CD4-positive, alpha-beta T cell treated with Interleukin-15 for 4 hours (primary cell): ENCODE results near the gene ITGB5.
"Not testable (repeated sequence)": the region's sequence is repeated elsewhere in the genome, so short reads cannot be mapped to it uniquely, and the experiment has no call there.

Experiments used
- DNase-seq: peaks from one replicate; pipeline ENCODE4 v3.0.0-alpha.2; 2020; ENCODE audit warnings: low spot score

ITGB5 gene

GRCh38 chr3:124751501-124751900 is 135.7 kb downstream of the ITGB5 start:
- no peak for DNase-seq

DNA sequence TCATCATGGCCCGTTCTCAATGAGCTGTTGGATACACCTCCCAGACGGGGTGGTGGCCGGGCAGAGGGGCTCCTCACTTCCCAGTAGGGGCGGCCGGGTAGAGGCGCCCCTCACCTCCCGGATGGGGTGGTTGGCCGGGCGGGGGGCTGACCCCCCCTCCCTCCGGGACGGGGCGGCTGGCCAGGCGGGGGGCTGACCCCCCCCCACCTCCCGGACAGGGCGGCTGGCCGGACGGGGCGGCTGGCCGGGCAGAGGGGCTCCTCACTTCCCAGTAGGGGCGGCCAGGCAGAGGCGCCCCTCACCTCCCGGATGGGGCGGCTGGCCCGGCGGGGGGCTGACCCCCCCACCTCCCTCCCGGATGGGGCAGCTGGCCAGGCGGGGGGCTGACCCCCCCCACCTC is 137.3 kb downstream of the ITGB5 start:
- DNase-seq = not testable (repeated sequence)

DNA sequence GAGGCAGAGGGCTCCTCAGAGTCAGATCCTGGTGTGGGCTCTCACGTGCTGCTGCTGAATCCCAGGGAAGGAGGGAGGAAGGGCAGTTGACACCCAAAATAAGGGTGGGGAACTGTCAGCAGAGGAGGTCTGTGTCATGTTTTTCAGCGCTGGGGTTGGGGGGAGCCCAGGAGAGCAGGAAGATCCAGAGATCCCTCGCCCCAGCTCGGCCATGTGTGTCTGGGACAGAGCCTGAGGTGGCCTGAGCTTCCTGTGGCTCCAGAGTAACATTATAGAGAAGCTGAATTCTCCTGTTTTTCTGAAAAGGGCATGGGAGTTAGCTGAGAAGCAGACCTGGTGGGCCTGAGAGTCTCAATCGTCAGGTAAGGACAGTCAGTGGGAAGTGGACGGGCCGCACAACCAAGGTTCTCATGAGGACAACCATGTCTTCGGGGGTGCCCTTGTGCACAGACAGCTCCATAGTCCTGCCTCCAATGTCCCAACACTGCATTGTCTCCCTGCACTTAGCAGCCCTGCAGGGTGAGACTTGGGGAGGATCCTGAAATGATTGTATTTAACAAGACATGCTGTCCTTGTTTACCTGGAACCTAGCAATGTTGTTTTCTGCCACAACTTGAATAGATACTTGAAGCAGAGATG is 138.5 kb downstream of the ITGB5 start:
- DNase-seq = no peak

GRCh38 chr3:124747111-124747981 is 139.8 kb downstream of the ITGB5 start:
- no peak for DNase-seq

GRCh38 chr3:124745756-124746155 is 141.4 kb downstream of the ITGB5 start:
- DNase-seq = no peak

GRCh38 chr3:124741027-124741426 is 146.1 kb downstream of the ITGB5 start:
- DNase-seq = no peak

DNA sequence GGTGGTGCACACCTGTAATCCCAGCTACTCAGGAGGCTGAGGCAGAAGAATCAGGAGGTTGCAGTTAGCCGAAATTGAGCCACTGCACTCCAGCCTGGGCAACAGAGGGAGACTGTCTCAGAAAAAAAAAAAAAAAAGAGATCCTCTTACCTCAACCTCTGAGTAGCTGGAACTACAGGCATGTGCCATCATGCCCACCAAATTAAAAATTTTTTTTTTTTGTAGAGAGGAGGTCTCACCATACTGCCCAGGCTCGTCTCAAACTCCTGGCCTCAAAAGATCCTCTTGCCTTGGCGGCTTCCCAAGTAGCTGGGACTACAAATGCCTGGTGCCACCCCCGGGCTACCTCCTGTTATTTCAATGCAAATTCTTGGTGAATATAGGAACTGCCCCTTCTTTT is 155.4 kb downstream of the ITGB5 start:
- DNase-seq = no peak

- DNase-seq = no peak
Measured at GRCh38 chr3:124730941-124731297, 156.2 kb downstream of the ITGB5 start.

GRCh38 chr3:124730129-124730940 is 156.8 kb downstream of the ITGB5 start, which contains the start of gene UMPS:
Gene UMPS, plus strand, starts transcription at chr3:124730452. Its CDS starts 20 bp downstream, at chr3:124730472.
- peak; percentile 91 for DNase-seq

GRCh38 chr3:124722589-124722988 is 164.6 kb downstream of the ITGB5 start:
- no peak for DNase-seq

DNA sequence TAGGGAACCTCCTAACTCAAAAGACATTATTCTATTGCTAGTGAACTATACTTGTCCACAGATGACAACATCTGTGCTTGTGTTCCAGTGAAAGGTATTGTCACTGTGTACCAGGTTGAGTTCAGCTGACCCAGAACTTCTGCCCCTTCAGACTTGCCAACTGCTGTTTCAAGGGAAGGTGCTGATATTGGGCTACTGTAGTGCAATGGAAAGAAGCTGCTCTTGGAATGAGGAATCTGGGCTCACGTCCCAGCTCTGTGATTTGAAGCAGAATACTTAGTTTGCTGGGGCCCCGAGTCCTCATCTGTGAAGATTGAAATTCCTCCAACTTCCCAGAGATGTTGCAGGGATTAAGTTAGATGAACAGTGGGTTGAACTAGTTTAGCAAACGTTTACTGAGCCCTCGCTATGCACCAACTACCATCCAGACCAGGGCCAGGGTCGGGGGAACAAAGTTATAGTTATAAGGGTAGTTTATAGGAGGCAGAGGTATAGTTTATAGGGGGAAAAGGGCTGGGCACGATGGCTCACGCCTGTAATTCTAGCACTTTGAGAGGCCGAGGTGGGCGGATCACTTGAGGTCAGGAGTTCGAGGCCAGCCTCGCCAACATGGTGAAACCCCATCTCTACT is 172.8 kb downstream of the ITGB5 start:
- DNase-seq = no peak
